ENCODE results near the gene ASMTL.

DNA sequence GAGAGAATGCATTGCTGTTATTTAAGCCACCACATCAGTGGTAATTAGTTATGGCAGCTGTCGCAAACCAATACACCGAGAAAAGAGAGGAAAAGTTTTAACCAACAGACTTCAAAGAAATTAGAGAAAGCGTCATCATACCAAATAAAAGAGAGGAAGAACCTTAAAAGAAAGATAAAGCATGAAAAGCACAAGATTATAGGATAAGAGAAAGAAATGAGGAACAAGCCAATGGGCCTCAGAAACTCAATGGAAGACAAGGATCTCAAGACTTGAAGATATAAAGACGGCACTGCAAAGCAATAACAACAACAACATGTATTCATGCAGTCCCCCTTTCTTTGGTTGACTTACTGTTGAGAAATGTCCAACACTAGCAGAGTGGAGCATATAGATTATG is 22.8 kb upstream of the ASMTL start:
- TF ChIP-seq EZH2phosphoT487 (IDR thresholded peaks at IDR 0.05; ENCODE audit: insufficient read depth, low read depth), result no peak
- TF ChIP-seq EZH2 (IDR thresholded peaks at IDR 0.05; ENCODE audit: insufficient read depth, poor library complexity, severe bottlenecking), result no peak
